Measurements from ENCODE around the gene FKBP5.

- TF ChIP-seq, protein P1, sequence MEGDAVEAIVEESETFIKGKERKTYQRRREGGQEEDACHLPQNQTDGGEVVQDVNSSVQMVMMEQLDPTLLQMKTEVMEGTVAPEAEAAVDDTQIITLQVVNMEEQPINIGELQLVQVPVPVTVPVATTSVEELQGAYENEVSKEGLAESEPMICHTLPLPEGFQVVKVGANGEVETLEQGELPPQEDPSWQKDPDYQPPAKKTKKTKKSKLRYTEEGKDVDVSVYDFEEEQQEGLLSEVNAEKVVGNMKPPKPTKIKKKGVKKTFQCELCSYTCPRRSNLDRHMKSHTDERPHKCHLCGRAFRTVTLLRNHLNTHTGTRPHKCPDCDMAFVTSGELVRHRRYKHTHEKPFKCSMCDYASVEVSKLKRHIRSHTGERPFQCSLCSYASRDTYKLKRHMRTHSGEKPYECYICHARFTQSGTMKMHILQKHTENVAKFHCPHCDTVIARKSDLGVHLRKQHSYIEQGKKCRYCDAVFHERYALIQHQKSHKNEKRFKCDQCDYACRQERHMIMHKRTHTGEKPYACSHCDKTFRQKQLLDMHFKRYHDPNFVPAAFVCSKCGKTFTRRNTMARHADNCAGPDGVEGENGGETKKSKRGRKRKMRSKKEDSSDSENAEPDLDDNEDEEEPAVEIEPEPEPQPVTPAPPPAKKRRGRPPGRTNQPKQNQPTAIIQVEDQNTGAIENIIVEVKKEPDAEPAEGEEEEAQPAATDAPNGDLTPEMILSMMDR (IDR thresholded peaks at IDR 0.05), result peak in 3 of 6 experiments; percentile 20 to 44 (median 28)
- TF ChIP-seq POLR2A (IDR thresholded peaks at IDR 0.05), result no peak
Observed at GRCh38 chr6:35728683-35729678, 40.3 kb upstream of the FKBP5 start.
